GM23338 (cell line): Measurements from ENCODE around the gene IL18R1. TPM values are rescaled to one million over a fixed set of nuclear protein-coding genes. Genes with fewer than 3 reads are reported as not detected.

Experiments used
- ATAC-seq: fragments of 200-7000 bp; cut with Tn5 transposase; 3 replicates; pipeline ENCODE4 v1.9.1; 2020
- DNase-seq: peaks from one replicate; pipeline ENCODE4 v3.0.0-alpha.2; 2015; ENCODE audit warnings: low spot score
- H2AFZ ChIP-seq: fragments of 200-600 bp; sonication (generic); 2 replicates; pipeline ENCODE4 v1.8.0; 2016; ENCODE audit warnings: antibody characterized with exemption, mild to moderate bottlenecking, moderate library complexity
- H3F3A ChIP-seq: fragments of 200-600 bp; sonication (generic); replicated peaks from 2 replicates; pipeline ENCODE4 v1.8.0; 2017; ENCODE audit warnings: antibody characterized with exemption, mixed run types, low read depth
- H3K27ac ChIP-seq: fragments of 200-600 bp; sonication (generic); 2 replicates; pipeline ENCODE4 v1.6.1; 2016; ENCODE audit warnings: low read depth
- H3K27me3 ChIP-seq: fragments of 200-600 bp; sonication (generic); 2 replicates; pipeline ENCODE4 v1.8.0; 2016; ENCODE audit warnings: mild to moderate bottlenecking, mixed run types, moderate library complexity; ENCODE audit not compliant: insufficient read depth
- H3K36me3 ChIP-seq: fragments of 200-600 bp; sonication (generic); 2 replicates; pipeline ENCODE4 v1.8.0; 2016; ENCODE audit warnings: mild to moderate bottlenecking; ENCODE audit not compliant: insufficient read depth
- H3K4me1 ChIP-seq: fragments of 200-600 bp; sonication (generic); 2 replicates; pipeline ENCODE4 v1.8.0; 2016; ENCODE audit warnings: mild to moderate bottlenecking, moderate library complexity; ENCODE audit not compliant: insufficient read depth
- H3K4me2 ChIP-seq: fragments of 200-600 bp; sonication (generic); 2 replicates; pipeline ENCODE4 v1.7.1; 2017; ENCODE audit warnings: mixed run types
- H3K4me3 ChIP-seq: fragments of 200-600 bp; sonication (generic); 2 replicates; pipeline ENCODE4 v1.6.1; 2016; ENCODE audit warnings: mixed run types
- H3K79me2 ChIP-seq: fragments of 200-600 bp; sonication (generic); replicated peaks from 2 replicates; pipeline ENCODE4 v1.8.0; 2017; ENCODE audit warnings: mild to moderate bottlenecking; ENCODE audit not compliant: insufficient read depth
- H3K9me2 ChIP-seq: fragments of 200-600 bp; sonication (generic); 2 replicates; pipeline ENCODE4 v1.8.0; 2017; ENCODE audit not compliant: insufficient read depth
- H4K20me1 ChIP-seq: fragments of 200-600 bp; sonication (generic); replicated peaks from 2 replicates; pipeline ENCODE4 v1.8.0; 2017; ENCODE audit warnings: mild to moderate bottlenecking; ENCODE audit not compliant: insufficient read depth
- H3K27ac Mint-ChIP-seq: 2 replicates; pipeline ENCODE4 v1.8.0; 2020; ENCODE audit warnings: inconsistent platforms, mild to moderate bottlenecking, moderate library complexity, mixed read lengths
- H3K27me3 Mint-ChIP-seq: 3 replicates; pipeline ENCODE4 v1.8.0; 2022; ENCODE audit warnings: low read depth, mild to moderate bottlenecking, moderate library complexity, mixed read lengths, inconsistent platforms; ENCODE audit not compliant: insufficient read depth, poor library complexity
- H3K36me3 Mint-ChIP-seq: 3 replicates; pipeline ENCODE4 v1.8.0; 2021; ENCODE audit warnings: low read depth, mild to moderate bottlenecking, inconsistent platforms, moderate library complexity, mixed read lengths
- H3K4me1 Mint-ChIP-seq: 3 replicates; pipeline ENCODE4 v1.8.0; 2020; ENCODE audit warnings: mild to moderate bottlenecking, inconsistent platforms, mixed read lengths
- H3K4me3 Mint-ChIP-seq: 3 replicates; pipeline ENCODE4 v1.8.0; 2021; ENCODE audit warnings: moderate library complexity, mild to moderate bottlenecking, inconsistent platforms, mixed read lengths
- H3K9me3 Mint-ChIP-seq: 3 replicates; pipeline ENCODE4 v1.8.0; 2020; ENCODE audit warnings: moderate library complexity, mild to moderate bottlenecking, inconsistent platforms, mixed read lengths
- CTCF ChIP-seq, 2 experiments: fragments of 200-600 bp in 1 of 2; sonication (generic) in 1 of 2; conservative IDR thresholded peaks; 2 replicates each; pipeline versions ENCODE4 v1.5.1 to v1.6.1; 2016 to 2017; ENCODE audit warnings: antibody characterized with exemption in 2 of 2, low read depth in 2 of 2, mild to moderate bottlenecking in 2 of 2, moderate library complexity in 1 of 2
- ETS1 ChIP-seq: IDR thresholded peaks from 2 replicates; pipeline ENCODE4 v1.6.1; 2016; ENCODE audit warnings: antibody characterized with exemption
- EZH2 ChIP-seq: fragments of 200-600 bp; sonication (generic); IDR thresholded peaks from one replicate; pipeline ENCODE4 v1.8.0; 2017; ENCODE audit warnings: antibody characterized with exemption, mild to moderate bottlenecking, low read depth; ENCODE audit not compliant: unreplicated experiment
- EZH2phosphoT487 ChIP-seq: fragments of 200-600 bp; sonication (generic); IDR thresholded peaks from one replicate; pipeline ENCODE4 v1.8.1; 2018; ENCODE audit warnings: antibody characterized with exemption; ENCODE audit not compliant: unreplicated experiment
- JUNB ChIP-seq: IDR thresholded peaks from one replicate; pipeline ENCODE4 v1.6.1; 2016; ENCODE audit warnings: antibody characterized with exemption; ENCODE audit not compliant: unreplicated experiment
- NANOG ChIP-seq: IDR thresholded peaks from 2 replicates; pipeline ENCODE4 v1.6.1; 2016; ENCODE audit warnings: antibody characterized with exemption, borderline replicate concordance
- ZNF114 ChIP-seq: fragments of 250-450 bp; sonication (Bioruptor Pico); IDR thresholded peaks from 2 replicates; pipeline ENCODE4 v1.5.0; 2020; ENCODE audit warnings: mild to moderate bottlenecking, moderate library complexity
- ZNF331 ChIP-seq: fragments of 250-450 bp; sonication (Bioruptor Pico); IDR thresholded peaks from 2 replicates; pipeline ENCODE4 v1.5.0; 2020; ENCODE audit warnings: low read depth, mild to moderate bottlenecking, moderate library complexity
- polyA plus RNA-seq: library from polyadenylated mRNA; unstranded; fragments of >200 nt; fragmentation: Nextera tagmentation; extraction: Ambion mirVana; gene quantifications from 2 replicates; pipeline ENCODE4 v1.2.1, GENCODE V29; 2016
- total RNA-seq: library from RNA; depleted of rRNA; stranded (reverse); fragments of >200 nt; shearing (Covaris generic); gene quantifications from 2 replicates; pipeline ENCODE4 v1.2.3, GENCODE V29; 2014
- TF ChIP-seq, protein P1 (sequence below): fragments of 250-450 bp; sonication (Bioruptor Pico); IDR thresholded peaks from 2 replicates; pipeline ENCODE4 v1.5.0; 2020; ENCODE audit warnings: mild to moderate bottlenecking, moderate library complexity

The IL18R1 gene
- total and polyA plus RNA-seq, 2 experiments from 2014 or later: 0.17 to 0.39 TPM

DNA sequence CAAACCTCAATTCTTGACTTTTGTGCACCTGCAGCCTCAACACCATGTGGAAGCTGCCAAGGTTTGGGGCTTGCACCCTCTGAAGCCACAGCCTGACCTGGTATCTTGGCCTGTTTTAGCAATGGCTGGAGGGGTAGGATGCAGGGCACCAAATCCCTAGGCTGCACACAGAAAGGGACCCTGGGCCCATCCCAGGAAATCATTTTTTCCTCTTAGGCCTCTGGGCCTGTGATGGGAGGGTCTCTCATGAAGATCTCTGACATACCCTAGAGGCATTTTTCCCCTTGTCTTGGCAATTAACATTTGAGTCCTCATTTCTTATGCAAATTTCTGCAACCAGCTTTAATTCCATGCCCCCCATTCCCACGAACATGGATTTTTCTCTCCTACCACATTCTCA, 10.2 kb downstream of the IL18R1 start (continued):
- TF ChIP-seq, protein P1, sequence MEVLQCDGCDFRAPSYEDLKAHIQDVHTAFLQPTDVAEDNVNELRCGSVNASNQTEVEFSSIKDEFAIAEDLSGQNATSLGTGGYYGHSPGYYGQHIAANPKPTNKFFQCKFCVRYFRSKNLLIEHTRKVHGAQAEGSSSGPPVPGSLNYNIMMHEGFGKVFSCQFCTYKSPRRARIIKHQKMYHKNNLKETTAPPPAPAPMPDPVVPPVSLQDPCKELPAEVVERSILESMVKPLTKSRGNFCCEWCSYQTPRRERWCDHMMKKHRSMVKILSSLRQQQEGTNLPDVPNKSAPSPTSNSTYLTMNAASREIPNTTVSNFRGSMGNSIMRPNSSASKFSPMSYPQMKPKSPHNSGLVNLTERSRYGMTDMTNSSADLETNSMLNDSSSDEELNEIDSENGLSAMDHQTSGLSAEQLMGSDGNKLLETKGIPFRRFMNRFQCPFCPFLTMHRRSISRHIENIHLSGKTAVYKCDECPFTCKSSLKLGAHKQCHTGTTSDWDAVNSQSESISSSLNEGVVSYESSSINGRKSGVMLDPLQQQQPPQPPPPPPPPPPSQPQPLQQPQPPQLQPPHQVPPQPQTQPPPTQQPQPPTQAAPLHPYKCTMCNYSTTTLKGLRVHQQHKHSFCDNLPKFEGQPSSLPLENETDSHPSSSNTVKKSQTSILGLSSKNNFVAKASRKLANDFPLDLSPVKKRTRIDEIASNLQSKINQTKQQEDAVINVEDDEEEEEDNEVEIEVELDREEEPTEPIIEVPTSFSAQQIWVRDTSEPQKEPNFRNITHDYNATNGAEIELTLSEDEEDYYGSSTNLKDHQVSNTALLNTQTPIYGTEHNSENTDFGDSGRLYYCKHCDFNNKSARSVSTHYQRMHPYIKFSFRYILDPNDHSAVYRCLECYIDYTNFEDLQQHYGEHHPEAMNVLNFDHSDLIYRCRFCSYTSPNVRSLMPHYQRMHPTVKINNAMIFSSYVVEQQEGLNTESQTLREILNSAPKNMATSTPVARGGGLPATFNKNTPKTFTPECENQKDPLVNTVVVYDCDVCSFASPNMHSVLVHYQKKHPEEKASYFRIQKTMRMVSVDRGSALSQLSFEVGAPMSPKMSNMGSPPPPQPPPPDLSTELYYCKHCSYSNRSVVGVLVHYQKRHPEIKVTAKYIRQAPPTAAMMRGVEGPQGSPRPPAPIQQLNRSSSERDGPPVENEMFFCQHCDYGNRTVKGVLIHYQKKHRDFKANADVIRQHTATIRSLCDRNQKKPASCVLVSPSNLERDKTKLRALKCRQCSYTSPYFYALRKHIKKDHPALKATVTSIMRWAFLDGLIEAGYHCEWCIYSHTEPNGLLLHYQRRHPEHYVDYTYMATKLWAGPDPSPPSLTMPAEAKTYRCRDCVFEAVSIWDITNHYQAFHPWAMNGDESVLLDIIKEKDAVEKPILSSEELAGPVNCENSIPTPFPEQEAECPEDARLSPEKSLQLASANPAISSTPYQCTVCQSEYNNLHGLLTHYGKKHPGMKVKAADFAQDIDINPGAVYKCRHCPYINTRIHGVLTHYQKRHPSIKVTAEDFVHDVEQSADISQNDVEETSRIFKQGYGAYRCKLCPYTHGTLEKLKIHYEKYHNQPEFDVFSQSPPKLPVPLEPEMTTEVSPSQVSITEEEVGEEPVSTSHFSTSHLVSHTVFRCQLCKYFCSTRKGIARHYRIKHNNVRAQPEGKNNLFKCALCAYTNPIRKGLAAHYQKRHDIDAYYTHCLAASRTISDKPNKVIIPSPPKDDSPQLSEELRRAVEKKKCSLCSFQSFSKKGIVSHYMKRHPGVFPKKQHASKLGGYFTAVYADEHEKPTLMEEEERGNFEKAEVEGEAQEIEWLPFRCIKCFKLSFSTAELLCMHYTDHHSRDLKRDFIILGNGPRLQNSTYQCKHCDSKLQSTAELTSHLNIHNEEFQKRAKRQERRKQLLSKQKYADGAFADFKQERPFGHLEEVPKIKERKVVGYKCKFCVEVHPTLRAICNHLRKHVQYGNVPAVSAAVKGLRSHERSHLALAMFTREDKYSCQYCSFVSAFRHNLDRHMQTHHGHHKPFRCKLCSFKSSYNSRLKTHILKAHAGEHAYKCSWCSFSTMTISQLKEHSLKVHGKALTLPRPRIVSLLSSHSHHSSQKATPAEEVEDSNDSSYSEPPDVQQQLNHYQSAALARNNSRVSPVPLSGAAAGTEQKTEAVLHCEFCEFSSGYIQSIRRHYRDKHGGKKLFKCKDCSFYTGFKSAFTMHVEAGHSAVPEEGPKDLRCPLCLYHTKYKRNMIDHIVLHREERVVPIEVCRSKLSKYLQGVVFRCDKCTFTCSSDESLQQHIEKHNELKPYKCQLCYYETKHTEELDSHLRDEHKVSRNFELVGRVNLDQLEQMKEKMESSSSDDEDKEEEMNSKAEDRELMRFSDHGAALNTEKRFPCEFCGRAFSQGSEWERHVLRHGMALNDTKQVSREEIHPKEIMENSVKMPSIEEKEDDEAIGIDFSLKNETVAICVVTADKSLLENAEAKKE: no peak
- TF ChIP-seq EZH2 (no peak), NANOG (no peak)

DNA sequence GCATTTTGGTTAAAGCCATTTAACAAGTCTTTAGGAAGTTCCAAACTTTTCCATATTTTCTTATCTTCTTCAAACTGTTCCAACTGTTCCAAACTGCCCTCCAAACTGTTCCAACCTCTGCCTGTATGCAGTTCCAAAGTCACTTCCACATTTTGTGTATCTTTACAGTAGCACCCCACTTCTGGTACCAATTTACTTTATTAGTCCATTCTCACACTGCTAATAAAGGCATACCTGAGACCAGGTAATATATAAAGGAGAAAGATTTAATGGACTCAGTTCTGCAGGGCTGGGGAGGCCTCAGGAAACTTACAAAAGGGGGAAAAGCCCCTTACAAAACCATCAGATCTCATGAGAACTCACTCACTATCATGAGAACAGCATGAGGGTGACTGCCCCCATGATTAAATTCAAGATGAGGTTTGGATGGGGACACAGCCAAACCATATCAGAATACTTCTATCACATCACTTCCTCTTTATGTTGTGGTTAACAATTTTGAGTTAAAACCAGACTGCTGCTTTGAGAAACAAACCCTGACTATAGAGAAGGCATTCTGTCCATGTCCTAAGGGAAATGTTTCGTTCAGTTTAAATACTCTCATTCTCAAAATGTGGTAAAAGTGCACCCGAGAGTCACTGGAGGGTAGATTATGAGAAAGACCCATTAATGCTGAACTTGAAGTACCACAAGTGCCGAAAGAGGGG, 11.0 kb downstream of the IL18R1 start:
- H3F3A ChIP-seq: no peaks in the 10 kb centered on the region
- peaks cover 24% of the 10 kb centered on the region for H3K36me3 Mint-ChIP-seq
- peaks cover 3% of the 10 kb centered on the region; the same call in 1 of the 2 replicates for H3K9me2 ChIP-seq
- H3K9me3 Mint-ChIP-seq: peaks cover 41% of the 10 kb centered on the region
- no peaks in the 10 kb centered on the region for H3K27me3 Mint-ChIP-seq
- H3K4me1 ChIP-seq: no peaks in the 10 kb centered on the region
- H3K27ac Mint-ChIP-seq: no peak overlapping the region
- no peaks in the 10 kb centered on the region for H3K27me3 ChIP-seq
- H3K4me3 ChIP-seq: no peak overlapping the region
- ATAC-seq (no peak), DNase-seq (no peak)
- H3K27ac ChIP-seq: no peak overlapping the region
- peaks cover 4% of the 10 kb centered on the region; the same call in 2 of the 3 replicates for H3K4me1 Mint-ChIP-seq
- H4K20me1 ChIP-seq: no peaks in the 10 kb centered on the region
- no peaks in the 10 kb centered on the region for H3K79me2 ChIP-seq
- no peak overlapping the region for H2AFZ ChIP-seq
- H3K36me3 ChIP-seq: no peaks in the 10 kb centered on the region; the same call in 1 of the 2 replicates
- H3K4me2 ChIP-seq: no peak overlapping the region
- H3K4me3 Mint-ChIP-seq: no peak overlapping the region
- TF ChIP-seq CTCF (conservative IDR thresholded peaks at IDR 0.05; ENCODE audit: low read depth in 2 of 2) (no peak), JUNB (no peak), ZNF331 (CRISPR knock-in tag) (no peak), ETS1 (no peak), EZH2 (no peak), EZH2phosphoT487 (no peak), ZNF114 (CRISPR knock-in tag) (no peak)
